Epidermal melanocyte (primary cell): ENCODE measurements around the gene CENPVL3.
"Not testable (repeated sequence)": the region's sequence is repeated elsewhere in the genome, so short reads cannot be mapped to it uniquely, and the experiment has no call there.

Experiments
- DNase-seq: peaks from one replicate; pipeline ENCODE4 v3.0.0; 2011; ENCODE audit warnings: low spot score; ENCODE audit not compliant: insufficient read length

The CENPVL3 gene

DNA sequence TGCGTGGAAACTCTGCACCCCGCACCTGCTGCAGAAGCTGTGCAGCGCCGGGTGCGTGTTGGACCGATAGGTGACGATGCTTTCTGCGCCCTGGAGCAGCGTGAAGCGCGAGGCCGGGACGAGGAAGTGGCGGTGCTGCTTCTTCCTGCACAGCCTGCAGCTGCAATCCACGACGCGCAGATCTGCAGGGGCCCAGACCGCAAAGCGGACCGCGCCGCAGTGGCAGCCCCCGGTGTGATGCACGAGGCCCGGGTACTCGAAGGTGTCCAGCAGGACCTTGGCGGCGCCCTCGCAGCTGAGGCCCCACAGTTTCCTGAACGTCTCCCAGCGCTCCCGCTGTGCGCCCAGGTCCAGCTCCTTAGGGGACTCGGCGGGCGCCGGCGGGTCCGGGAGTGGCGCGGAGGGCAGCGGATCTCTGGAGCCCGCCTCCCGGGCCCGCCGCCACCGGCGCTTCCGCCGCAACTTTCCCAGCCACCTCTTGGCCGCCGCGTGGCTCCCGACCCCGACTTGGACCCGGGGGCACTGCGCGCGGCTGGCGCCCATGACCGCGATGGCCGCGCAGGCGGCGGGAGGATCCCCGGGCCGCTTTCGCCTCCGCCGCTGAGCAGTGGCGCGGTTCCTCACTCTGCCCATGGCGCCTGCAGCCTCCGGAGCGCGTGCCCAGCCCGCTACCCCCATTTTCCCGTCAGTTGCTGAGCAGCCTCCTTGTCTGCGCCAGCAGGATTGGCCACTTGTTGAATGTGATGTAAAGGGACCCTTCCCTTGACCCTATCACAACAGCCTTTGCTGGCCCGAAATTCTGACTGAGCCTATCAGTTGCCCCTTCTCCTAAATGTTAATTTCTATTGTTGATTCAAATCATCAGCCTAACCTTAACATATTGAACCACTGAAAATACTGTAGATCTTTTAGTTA, at the start of gene CENPVL3:
CENPVL3 (minus strand) TSS at position 672 of the 915 bp plus-strand sequence; CDS start at position 633, 39 bp downstream.
- DNase-seq: not testable (repeated sequence)

DNA sequence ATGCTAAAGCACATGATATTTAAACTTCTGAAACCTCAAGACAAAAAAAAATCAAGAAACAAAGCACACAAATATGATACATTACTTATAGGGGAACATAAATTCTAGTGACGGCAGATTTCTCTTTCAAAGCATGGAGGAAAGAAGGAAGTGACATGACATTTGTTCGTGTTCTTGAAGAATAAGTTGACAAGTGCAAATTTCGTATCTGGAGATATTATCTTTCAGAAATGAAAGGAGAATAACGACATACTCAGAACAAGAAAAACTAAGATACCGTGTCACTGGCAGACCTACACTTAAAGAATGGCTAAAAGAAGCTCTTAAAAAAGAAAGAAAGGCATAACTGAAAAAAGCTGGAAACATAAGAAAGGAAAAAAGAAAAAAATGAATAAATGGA, 47.3 kb upstream of the CENPVL3 start:
- no peak for DNase-seq

DNA sequence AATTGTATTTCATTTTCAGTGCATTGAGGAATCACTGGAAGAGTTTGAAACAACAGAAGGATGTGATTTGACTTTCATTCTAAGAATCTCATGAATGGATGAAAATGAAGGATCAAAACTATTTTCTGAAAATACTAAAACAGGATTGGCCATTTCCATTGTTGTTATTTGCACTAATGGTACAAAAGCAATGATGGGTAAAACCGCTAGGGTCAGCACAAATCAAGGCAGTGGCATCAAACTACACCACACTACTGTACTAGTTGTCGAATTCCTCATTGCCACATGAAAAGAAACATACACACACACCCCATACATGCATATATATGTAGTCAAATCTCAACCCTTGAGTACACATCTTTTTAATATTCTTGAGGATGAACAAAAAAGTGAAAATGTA, 24.7 kb upstream of the CENPVL3 start:
- no peak for DNase-seq

DNA sequence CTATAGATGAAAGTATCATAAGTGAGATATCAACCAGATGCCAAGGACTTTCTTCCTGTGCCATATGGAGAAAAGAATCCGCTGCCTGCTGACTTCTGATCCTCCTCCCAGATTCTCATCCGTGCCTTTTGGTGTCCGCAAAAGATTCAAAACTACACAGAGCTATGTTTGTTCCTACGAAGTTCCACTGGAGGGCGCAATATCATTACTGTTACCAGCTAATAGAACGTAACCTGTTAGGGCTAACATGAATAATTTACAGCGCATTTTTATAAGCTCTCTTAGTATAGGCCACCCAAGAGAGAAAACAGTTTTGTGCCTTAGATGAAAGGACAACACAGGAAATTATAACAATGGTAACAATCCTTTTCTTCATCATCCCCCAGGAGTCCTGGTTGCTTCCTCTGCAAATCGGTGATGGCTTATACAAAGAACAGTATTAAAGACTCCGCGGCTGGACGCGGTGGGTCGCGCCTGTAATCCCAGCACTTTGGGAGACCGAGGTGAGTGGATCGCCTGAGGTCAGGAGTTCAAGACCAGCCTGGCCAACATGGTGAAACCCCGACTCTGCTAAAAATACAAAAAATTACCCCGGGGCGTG, 22.8 kb upstream of the CENPVL3 start:
- peak; percentile 26 for DNase-seq

DNA sequence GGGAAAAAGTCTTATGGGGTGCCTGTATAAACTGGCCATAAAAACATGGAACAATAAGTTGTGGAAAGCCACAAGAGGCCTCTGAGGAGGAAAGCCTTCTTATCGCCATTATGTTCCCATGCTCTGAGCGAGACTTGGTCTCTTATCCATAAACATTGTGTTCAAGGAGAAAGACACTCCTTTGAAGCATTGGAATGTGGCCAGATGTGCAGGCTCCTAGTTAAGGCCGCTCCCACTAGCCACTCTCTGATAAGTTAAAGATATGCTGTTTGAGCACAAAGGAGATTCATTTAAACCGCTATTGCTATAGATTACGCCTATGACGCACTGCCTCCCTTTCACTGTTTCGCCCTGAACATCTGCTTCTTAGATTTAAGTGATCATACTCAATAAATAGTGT, 17.8 kb upstream of the CENPVL3 start:
- DNase-seq: not testable (repeated sequence)

DNA sequence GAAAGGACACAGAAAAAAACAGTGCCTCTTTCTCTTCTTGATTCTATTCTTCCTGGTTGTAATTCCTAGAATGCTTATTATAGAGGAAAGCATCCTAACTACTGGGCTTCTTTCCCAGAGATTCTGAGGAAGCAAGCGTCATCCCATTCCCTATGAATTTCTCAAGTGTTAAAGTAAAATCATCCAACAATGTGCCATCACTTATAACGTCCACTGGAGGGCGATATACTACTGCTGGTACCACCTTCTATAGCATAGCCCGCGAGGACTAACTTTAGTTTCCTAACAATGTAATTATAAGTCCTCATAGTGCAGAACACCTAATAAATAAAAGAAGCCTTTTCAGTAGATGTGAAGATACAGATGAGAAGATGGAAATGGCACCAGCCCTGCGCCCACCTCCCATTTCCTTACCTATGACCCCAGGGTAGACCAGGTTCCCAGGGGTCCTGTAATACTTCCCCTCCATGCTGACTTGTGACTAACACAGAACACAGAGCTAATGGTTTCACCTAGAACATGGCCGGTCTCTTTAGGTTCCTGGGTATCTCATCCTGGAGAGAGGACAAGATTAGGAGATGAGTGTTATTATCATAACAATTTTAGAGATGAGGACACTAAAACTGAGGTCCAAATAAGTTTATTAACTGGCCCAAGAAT, 4.2 kb downstream of the CENPVL3 start:
- no peak for DNase-seq

DNA sequence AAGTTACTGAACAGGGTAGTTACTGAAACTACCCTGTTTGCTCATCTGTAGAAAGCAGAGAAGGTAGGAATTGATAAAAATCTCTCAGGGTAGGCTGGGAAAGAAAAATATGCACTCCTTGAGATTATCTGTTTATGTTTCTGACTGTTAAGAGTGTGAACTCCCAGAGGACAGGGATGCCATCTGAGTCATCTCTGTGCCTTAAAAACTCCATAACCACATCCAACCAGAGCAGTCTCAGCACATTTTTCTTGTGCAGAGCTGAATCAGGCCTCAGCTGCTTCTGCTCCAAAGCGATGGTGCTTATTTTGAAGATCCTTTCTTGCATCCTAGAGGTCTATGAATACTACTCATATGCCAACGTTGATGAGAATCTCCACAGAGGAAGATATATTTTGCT, 9.9 kb downstream of the CENPVL3 start:
- no peak for DNase-seq

DNA sequence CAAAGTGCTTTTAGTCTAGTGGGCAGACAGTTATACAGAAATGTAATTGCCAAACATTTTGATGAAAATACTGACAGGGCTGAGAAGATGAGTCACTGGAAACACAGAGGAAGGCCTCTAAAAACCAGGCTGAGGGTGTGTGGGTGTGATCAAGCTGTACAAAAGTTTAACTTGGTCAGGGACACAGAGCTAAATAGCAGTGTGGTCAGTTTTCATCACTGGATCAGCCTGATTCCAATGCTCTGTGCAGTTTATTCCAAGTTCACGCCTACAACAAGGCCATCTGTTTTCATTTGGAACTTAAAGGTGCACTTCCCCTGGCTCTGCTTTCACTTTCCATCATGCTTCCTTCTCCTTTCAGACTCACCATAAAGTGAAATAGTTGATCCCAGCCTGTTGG, 10.6 kb downstream of the CENPVL3 start:
- DNase-seq: no peak

DNA sequence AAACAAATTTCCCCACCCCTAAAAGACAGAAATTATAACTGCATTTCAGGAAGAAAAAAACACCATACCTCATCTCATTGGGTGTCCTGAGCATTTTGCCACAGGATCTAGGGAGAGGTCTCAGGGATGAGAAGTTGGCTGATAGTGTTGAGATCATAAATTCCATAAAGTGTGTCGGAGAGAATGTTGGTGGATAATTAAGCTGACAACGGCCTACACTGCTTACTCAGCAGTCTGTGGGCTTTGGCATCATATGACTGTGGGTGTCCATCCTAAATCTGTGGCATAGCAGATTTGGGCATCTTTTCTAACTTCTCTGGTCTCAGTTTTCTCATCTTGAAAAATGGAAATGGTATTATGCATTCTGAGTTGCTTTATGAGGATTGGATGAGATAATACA, 12.3 kb downstream of the CENPVL3 start:
- DNase-seq: no peak

DNA sequence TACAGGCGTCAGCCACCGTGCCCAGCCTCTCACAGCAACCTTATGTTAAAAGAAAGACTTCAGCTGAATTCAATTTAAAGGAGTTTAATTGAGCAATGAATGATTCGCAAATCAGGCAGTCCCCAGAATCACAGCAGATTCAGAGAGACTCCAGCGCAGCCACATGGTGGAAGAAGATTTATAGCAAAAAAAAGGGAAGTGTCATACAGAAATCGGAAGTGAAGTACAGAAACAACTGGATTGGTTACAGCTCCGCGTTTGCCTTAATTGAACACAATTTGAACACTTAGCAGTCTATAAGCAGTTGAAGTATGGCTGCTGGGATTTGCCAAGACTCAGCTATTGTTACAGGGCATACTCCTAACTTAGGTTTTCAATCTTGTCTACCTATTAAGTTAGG, 19.8 kb downstream of the CENPVL3 start:
- no peak for DNase-seq

DNA sequence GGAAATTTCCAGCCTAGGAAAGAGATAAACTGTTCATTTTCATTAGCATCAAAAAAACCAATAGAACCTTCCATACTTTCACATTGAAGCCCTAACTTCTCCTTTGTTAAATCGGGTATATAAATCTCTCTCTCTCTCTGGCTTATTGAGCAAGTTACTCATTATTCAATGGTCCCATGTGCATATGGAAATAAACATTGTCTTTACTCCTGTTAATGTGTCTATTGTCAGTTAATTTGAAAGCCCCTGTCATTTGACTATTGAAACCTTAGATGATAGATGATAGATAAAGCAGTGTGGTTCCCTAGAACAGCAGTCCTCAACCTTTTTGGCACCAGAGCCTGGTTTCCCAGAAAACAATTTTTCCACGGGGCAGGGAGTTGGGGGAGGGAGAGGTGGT, 46.8 kb downstream of the CENPVL3 start:
- DNase-seq: no peak

DNA sequence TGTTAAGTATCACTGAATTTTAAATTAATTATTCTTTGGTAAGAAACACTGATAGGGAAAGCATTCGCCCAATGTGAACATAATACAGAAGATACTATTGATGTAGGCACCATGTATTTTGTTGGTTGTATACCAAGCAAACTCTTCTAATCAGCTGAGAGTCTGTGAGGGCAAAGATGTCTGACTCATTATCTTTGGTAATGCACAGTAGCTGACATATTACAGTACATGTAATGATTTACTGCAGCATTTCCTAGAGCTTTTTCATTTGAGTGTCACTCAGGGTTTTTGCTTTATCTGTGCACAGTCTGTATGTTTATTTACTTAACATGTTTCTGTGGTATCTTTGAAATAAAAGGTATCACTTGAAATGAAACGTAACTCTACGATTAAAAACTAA, 49.2 kb downstream of the CENPVL3 start:
- no peak for DNase-seq

DNA sequence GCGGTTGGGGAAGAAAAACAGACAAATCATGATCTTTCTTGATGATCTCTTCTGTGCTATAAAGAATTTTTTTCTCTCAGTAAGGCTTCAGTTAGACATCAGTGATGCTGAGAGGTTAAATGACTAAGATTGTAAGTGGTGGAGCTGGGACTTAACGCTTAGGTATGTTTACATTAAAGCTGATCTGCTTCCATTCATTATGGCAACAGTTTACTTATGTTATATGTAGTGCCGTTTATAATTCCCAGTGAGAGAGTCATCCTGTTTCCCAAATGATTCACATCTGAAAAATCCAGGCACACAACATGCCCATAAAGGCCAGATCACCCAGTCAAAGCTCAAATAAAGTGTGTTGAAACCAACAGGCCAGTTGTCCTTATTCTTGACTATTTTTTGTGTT, 50.1 kb downstream of the CENPVL3 start:
- no peak for DNase-seq
